TTC549 (cell line): Measurements from ENCODE around the gene SFI1.
"Not testable (repeated sequence)": the region's sequence is repeated elsewhere in the genome, so short reads cannot be mapped to it uniquely, and the experiment has no call there.

Source experiments
- FAIRE-seq: peaks from 2 replicates; lab custom pipeline; 2012; peaks lifted over from hg19 to GRCh38; lab: Jason Lieb, UNC

Gene SFI1

DNA sequence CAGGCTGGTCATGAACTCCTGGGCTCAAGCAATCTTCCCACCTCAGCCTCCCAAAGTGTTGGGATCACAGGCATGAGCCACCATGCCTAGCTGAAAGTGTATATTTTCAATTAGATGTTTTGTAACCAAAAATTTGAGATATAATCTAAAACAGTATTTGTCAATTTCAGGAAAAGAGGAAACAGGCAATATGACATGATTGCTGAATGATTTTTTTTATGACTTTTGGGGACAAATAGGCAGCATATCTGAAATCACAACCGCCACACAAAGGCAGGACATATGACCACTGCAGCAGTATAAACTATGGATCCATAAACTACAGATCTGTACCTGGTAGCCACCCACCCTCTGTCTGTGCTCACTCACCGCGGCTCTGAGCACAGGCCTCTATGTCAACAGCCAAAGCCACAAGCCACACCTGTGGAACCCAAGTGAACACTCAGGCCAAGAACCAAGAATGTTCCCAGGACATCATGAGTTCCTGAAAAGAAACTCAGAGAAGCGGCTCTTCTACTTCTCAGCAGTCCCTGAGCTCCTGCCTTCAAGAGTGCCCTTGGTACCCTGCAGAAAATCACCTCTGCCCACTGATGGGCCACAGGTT, 143.2 kb downstream of the SFI1 start:
- no peak for FAIRE-seq

GRCh38 chr22:31646186-31647019, 150.1 kb downstream of the SFI1 start:
- no peak for FAIRE-seq

DNA sequence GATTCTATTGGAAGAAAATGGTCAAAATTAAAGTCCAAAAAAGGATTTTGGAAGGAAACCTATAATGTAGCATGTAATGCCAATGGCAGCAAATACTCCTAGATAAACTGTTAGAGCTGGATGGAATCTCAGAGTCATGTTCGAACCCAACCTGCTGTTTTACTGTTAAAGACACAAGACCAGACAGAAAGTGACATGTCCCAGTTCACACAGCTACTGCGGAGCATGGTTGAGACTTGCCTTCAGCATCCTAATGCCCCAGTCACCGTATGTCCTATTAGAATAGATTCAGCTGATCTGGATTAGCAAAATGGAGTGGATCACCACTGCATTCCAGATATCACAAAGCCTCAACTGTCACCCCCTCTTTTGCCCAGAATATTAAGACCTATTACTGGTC, 150.7 kb downstream of the SFI1 start:
- FAIRE-seq, result no peak

DNA sequence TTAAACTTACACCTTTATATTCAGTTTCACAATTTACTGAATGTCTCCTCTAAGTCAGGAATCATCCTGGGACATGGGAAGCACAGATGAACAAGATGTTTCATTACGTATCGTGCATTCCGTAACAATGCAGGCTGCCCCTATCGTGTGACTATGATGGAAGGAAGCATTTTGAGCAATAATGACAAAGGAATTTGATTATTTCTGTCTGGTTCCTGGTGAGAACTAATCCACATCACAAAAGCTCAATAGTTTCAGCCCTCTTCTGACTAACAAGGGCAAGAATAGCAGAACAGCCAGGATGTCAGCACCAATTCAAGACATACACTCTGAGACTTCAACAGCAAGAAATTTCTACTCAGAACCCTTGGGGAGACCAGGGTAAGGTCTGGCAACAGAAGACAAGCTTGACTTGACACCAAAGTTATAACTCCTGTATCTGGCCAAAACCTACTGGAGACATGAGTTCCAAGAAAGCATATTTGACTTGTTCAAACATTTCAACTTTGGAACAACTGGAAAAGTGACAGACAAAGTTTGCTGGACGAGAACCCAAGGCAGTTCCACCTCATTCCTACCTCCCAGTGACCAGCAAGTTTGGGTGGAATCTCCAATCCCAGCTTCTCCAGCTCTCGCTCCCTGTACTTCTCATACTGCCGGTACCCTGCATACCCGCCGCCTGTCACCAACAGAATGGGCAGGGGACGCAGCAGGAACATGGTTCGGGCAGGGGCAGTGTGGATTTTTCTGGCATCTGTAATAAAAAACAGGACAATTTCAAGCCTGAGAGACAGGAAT, 151.4 kb downstream of the SFI1 start:
- FAIRE-seq, result no peak

GRCh38 chr22:31650391-31650790, 154.1 kb downstream of the SFI1 start:
- FAIRE-seq, result no peak

DNA sequence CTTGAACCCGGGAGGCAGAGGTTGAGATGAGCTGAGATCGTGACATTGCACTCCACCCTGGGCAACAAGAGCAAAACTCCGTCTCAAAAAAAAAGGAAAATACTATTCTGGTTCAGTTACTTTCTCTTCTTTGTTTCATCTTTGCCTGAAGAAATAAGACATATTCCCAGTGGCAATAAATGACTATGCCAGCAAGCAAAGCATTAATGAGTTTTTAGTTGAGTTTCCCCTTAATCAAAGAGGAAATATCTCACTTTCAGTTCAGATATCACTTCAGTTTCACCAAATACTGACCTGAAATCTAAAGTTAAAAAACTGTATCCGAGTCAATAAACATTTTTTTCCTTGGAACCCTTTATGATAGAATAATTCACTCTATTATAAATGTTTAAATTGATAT, 155.3 kb downstream of the SFI1 start:
- FAIRE-seq, result no peak

DNA sequence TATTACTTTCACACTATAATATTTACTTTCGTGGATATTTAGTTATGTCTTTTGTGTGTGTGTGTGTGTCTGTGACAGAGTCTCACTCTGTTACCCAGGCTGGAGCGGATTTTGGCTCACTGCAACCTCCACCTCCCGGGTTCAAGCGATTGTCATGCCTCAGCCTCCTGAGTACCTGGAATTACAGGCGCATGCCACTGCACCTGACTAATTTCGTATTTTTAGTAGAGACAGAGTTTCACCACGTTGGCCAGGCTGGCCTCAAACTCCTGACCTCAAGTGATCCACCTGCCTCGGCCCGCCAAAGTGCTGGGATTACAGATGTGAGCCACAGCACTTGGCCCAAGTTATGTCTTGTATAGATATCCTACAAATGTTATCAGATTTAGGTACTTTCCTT, 155.8 kb downstream of the SFI1 start:
- no peak for FAIRE-seq

- no peak for FAIRE-seq
Observed at GRCh38 chr22:31652911-31653684, 156.8 kb downstream of the SFI1 start.

- no peak for FAIRE-seq
Observed at GRCh38 chr22:31653944-31654343, 157.6 kb downstream of the SFI1 start.

DNA sequence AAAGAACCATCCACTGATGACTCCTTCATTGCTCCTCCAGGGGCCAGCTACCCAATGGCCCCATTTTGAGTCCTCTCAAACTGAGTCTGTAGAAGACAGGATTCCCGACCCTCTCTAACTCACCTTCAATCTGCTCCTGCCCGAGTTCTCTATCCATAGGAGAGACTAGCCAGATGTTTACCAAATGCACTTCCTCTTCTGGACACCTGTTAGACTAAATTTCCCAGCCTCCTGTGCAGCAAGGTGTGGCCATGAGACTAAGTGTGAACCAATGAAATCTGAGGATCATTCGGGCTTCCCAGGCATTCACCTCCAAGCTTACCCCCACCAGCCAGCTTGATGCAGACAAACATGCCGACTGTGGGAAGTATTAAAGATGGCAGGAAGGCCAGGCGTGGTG, 158.1 kb downstream of the SFI1 start:
- no peak for FAIRE-seq

DNA sequence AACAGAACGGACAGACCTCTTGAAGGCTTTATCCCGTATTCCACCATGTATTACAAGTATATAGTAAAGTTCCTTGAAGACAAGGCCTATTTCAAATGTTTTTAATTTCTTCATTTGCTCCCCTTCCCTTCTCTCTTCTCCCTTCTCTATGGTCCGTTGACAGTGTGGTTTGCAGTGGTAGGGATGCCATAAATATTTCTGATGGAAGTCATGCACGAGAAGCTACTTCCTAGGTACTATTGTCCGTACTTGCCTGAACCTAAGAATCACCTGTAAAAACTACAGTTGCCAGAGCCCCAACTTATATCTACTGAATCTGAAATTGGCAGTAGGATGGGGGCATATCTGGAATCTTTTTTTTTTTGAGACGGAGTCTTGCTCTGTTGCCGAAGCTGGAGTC, 162.9 kb downstream of the SFI1 start:
- FAIRE-seq, result no peak

DNA sequence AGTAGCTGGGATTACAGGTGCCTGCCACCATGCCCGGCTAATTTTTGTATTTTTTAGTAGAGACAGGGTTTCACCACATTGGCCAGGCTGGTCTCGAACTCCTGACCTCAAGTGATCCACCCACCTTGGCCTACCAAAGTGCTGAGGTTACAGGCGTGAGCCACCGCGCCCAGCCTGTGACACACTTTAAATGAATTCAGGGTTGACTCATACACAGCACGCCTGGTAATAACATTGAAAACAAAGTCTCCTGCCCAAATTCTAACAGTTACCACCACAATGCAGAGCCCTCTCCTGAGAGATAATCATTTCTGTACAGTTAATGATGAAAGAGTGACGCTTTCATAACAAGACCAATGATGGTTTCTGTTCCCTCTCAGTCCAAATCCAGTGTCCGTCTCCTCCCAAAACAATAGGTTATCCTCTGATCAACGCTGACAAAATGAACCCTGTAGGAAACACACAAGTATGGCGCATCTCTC, 164.6 kb downstream of the SFI1 start:
- not testable (repeated sequence) for FAIRE-seq

DNA sequence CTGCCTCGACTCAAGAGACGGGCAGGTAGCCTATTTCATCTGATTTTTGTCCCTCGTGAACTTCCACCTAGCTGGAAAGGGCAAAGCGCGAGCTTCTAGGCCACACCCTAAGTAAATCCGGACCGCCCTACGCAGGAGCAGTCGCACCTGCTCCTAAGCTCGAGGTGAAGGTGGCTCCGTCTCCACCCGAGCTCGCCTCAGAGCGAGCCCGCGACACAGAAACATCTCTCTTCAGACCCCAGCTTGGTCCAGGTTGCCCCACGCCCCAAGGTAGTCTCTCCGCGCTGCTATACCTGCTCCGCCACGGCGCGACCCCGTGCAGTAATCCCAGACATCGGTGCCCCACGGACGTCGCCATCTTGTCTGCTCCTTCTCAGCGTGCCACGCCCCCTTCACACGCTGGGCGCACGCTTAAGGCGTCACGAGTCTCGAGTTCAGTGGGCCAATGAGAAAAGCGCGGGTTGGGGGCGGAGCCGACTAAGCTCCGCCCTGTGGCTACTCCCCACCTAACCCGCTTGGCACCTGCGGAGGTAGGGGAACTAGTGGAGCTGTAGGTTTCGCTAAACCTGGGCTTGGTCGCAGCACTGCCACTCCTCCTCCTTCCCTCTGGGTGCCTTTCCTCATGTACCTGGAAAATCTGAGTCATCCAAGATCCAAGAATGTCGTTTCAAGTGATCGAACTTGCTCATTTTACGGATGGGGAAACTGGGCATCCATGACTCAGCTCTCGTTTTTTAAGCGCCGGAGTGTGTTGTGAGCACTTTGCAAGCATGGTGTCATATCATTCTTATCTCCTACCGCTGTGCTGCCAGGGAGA, 165.7 kb downstream of the SFI1 start, which contains the start of gene PISD:
Gene PISD (minus strand): TSS at position 365 of the 817 bp plus-strand sequence. CDS start 7 bp downstream, at position 358.
- FAIRE-seq, result no peak

GRCh38 chr22:31662668-31663037, 166.3 kb downstream of the SFI1 start:
- no peak for FAIRE-seq
